ENCODE results near the gene SGF29.

GRCh38 chr16:28574925-28575324 lies 21.2 kb downstream of the SGF29 start:
- TF ChIP-seq, protein P1, sequence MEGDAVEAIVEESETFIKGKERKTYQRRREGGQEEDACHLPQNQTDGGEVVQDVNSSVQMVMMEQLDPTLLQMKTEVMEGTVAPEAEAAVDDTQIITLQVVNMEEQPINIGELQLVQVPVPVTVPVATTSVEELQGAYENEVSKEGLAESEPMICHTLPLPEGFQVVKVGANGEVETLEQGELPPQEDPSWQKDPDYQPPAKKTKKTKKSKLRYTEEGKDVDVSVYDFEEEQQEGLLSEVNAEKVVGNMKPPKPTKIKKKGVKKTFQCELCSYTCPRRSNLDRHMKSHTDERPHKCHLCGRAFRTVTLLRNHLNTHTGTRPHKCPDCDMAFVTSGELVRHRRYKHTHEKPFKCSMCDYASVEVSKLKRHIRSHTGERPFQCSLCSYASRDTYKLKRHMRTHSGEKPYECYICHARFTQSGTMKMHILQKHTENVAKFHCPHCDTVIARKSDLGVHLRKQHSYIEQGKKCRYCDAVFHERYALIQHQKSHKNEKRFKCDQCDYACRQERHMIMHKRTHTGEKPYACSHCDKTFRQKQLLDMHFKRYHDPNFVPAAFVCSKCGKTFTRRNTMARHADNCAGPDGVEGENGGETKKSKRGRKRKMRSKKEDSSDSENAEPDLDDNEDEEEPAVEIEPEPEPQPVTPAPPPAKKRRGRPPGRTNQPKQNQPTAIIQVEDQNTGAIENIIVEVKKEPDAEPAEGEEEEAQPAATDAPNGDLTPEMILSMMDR (conservative IDR thresholded peaks at IDR 0.05) = no peak
- TF ChIP-seq EZH2 (IDR thresholded peaks at IDR 0.05; ENCODE audit: low read depth) = no peak

All from PC-9 (cell line).